Ovary (tissue), 3 donors: ENCODE results near the gene ERC1.

Experiments used
- CTCF ChIP-seq, 3 donors: fragments of 450-650 bp in 2 of 3; fragments of 200-600 bp in 1 of 3; IDR thresholded peaks; one replicate each; pipeline versions ENCODE4 v1.5.1 to v1.8.0; 2016 to 2022; ENCODE audit warnings: antibody characterized with exemption in 3 of 3, mild to moderate bottlenecking in 1 of 3
- EP300 ChIP-seq: sonication (generic); formaldehyde crosslinking; IDR thresholded peaks from one replicate; pipeline ENCODE4 v1.6.1; 2017; ENCODE audit warnings: antibody characterized with exemption
- donor health status: DM: no; HTN: no; CAD: no.

GRCh38 chr12:971991-972390, 19.0 kb upstream of the ERC1 start:
- no peak for TF ChIP-seq CTCF (IDR thresholded peaks at IDR 0.05)
- no peak for TF ChIP-seq EP300
